GM20000 (cell line): Measurements from ENCODE around the gene DCAF4.

ENCODE experiments used
- DNase-seq: peaks from one replicate; pipeline ENCODE4 v3.0.0; 2012; ENCODE audit warnings: low spot score
- TF ChIP-seq, protein P1 (sequence below): IDR thresholded peaks from 2 replicates; pipeline ENCODE4 v1.5.1; 2012; ENCODE audit warnings: mild to moderate bottlenecking, control low read depth; ENCODE audit errors: extremely low read depth, missing control alignments

Gene DCAF4, protein sequence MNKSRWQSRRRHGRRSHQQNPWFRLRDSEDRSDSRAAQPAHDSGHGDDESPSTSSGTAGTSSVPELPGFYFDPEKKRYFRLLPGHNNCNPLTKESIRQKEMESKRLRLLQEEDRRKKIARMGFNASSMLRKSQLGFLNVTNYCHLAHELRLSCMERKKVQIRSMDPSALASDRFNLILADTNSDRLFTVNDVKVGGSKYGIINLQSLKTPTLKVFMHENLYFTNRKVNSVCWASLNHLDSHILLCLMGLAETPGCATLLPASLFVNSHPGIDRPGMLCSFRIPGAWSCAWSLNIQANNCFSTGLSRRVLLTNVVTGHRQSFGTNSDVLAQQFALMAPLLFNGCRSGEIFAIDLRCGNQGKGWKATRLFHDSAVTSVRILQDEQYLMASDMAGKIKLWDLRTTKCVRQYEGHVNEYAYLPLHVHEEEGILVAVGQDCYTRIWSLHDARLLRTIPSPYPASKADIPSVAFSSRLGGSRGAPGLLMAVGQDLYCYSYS

DNA sequence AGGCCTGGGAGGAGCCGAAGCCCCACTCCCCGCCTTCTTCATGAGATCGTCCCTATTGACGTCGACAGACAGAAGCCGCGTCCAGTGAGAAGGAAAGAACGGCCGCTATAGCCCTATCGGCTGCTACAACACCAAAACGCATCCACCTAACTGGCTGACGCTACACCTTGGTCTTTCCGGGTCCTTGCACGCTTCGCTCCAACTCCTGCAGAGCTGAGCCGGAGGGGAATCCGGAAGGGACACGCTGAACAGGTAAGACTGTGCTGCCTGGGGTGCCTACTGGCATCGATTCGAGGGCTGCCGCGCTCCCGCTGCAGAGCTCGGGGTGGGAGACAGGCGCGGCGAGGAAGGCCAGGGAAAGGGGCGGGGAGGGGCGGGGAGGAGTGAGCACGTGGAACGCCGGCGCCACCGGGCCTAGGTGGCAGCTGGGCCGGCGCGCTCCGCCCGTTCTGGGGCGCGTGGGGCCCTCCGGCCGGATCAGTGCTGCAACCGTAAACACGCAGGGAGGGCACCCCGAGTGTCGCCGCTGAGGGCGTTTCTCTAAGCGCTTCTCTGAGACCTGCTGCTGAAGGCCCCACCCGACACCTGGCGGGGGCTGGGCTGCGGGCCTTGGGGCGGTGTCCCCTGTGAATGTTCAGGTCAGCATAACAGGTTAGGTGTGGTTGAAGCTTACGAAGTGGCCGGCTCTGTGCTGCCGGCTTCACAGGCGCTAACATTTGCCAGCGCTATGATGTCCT, at the start of gene DCAF4:
DCAF4 (plus strand) TSS at position 173 of the 737 bp plus-strand sequence. CDS start 11,515 bp downstream, outside the sequence.
- DNase-seq, result peak; percentile 99
- TF ChIP-seq, protein P1, sequence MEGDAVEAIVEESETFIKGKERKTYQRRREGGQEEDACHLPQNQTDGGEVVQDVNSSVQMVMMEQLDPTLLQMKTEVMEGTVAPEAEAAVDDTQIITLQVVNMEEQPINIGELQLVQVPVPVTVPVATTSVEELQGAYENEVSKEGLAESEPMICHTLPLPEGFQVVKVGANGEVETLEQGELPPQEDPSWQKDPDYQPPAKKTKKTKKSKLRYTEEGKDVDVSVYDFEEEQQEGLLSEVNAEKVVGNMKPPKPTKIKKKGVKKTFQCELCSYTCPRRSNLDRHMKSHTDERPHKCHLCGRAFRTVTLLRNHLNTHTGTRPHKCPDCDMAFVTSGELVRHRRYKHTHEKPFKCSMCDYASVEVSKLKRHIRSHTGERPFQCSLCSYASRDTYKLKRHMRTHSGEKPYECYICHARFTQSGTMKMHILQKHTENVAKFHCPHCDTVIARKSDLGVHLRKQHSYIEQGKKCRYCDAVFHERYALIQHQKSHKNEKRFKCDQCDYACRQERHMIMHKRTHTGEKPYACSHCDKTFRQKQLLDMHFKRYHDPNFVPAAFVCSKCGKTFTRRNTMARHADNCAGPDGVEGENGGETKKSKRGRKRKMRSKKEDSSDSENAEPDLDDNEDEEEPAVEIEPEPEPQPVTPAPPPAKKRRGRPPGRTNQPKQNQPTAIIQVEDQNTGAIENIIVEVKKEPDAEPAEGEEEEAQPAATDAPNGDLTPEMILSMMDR, result no peak

DNA sequence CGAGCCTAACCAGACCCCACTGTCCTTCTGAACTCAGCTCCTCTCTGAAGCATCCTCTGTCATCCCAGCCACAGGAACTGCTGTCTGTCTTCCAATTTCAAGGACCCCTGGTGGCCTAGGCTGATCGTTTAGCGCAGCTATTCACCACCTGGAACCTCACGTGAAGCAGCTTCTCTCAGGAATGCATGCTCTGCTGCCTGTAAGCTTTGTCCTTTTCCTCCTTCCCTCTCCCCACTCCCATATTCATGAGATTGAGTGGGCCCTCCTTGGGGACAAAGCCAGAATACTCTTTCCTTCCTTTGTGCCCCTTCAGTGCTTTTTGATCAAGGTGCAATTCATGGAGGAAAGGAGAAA, 49.6 kb upstream of the DCAF4 start:
- TF ChIP-seq, protein P1, result no peak
- DNase-seq, result no peak

DNA sequence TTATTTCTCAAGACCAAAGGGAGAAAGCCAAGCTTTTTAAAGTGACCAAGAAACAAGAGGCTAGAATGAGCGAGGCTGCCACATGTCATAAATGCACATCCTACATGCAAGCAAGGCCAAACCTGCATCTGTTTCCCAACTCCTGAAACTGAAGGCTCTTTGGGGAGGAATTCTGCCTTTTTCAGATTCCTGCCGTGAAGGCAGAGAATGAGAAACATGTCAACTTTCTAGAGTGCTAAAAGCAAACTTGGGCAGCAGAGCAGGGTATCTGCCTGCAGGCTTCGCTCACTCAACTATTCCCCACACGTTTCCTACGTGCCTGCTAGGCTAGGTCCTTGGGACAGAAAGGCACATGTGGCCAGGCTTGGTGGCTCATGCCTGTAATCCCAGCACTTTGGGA, 47.5 kb upstream of the DCAF4 start:
- DNase-seq, result no peak
- TF ChIP-seq, protein P1, result no peak

DNA sequence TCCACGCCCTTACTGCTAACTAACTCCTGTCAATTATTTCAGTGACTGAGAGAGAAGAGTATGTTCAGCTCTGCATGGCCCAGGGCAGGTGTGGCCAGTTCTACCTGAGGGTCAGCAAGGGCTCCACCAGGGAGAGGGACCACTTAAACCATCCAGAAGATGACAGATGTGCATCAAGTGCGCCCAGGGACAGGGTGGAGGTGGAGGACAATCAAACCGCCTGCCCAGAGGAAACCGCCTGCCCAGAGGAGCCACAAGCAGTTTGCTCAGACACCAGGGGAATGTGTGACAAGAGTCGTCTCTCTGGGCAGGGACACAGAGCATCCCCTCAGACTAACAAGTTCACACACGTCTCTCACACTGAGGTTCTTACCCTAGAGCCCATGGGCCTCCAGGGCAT, 46.8 kb upstream of the DCAF4 start:
- TF ChIP-seq, protein P1, result no peak
- no peak for DNase-seq

DNA sequence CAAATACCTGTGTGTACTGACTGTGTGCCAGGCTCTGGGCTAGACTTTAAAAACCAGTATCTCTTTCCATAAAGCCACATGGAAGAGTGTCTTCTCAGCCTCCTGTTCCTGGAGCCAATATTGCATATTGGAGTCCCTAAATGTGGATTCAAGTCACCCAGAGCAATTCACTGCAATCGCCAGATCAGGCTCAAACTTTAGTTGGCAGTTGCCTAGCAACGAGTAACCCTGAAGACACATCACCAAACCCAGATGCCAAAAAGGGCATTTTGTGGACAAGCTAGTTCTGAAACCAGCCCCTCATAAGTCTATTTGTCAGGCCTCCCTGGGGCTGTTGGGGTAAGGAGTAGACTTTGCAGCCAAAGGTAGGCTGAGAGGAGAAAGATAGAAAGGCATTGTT, 46.1 kb upstream of the DCAF4 start:
- no peak for DNase-seq
- TF ChIP-seq, protein P1, result no peak

DNA sequence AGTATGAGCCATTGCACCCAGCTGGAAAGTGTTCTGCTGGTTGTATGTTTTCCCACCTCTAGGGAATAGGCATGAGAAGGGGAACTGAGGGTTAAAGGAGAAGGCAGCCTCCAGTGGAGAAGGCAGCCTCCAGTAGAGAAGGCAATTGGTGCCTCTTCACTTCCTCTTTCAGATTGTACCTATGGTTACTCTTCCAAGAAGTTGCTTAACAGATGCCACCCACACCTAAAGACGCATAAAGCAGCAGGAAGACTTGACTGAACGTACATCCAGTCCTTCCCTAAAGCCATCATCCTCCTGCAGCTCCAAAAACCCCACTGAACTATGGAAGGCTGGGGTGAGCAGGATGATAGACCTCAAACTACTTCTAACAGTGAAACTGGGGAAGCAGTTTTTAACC, 45.4 kb upstream of the DCAF4 start:
- TF ChIP-seq, protein P1, result no peak
- DNase-seq, result no peak

DNA sequence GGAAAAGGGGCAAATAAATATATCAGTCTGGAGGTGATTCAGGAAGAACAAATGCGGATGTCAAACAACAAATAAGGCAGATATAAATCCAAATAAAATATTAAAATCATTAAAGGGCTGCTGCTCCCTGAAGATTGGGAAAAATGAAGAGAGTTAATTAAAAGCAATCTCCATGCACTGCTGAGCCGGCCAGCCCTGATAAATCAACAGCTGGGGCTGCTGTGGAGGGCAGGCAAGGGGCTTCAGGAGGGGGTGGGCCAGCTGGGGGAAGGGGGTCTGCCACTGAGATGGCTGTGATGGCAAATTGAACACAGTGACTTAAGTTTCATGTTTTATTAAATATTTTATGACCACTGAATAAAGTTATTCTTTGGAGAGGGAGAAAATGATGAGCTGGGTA, 44.7 kb upstream of the DCAF4 start:
- no peak for DNase-seq
- TF ChIP-seq, protein P1, result no peak
